GM18517 (cell line): ENCODE measurements around the gene SPINT2.
"Not testable (repeated sequence)": the region's sequence is repeated elsewhere in the genome, so short reads cannot be mapped to it uniquely, and the experiment has no call there.

Experiments
- ATAC-seq: cut with Tn5 transposase; IDR thresholded peaks from one replicate; pipeline ENCODE4 v1.9.1; 2021; ENCODE audit warnings: mild to moderate bottlenecking, moderate library complexity; ENCODE audit not compliant: unreplicated experiment

Gene SPINT2

GRCh38 chr19:38318660-38319059, 54.3 kb downstream of the SPINT2 start:
- no peak for ATAC-seq

DNA sequence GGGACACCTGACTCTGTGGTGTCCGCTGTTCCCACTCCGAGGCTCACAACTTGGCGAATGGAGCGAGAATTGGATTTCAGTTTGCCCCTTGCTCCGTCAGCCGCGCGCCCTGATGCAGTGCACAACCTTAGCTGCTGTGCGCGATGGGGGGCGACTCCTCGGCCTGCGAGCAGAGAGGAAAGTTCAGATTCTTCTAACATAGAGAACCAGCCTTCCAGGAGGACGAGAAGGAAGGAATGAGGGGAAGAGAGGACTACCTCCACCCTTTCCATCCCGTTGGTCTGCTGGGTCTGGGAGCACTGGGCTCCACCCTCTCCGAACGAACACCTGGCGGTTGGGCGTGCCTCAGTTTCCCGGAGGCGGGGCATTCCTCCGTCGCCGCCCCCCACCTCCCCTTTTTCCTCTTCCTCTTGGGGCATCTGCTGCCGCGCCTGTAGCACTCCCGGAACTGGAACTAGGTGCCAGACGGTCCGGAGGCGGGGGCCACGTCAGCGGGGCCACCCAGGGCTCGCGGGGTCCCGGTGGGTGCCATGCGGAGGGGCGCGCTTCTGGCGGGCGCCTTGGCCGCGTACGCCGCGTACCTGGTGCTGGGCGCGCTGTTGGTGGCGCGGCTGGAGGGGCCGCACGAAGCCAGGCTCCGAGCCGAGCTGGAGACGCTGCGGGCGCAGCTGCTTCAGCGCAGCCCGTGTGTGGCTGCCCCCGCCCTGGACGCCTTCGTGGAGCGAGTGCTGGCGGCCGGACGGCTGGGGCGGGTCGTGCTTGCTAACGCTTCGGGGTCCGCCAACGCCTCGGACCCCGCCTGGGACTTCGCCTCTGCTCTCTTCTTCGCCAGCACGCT, 55.3 kb downstream of the SPINT2 start, which contains the start of gene KCNK6:
KCNK6 (plus strand) TSS at position 425 of the 838 bp plus-strand sequence; CDS start at position 531, 106 bp downstream.
- ATAC-seq = no peak

DNA sequence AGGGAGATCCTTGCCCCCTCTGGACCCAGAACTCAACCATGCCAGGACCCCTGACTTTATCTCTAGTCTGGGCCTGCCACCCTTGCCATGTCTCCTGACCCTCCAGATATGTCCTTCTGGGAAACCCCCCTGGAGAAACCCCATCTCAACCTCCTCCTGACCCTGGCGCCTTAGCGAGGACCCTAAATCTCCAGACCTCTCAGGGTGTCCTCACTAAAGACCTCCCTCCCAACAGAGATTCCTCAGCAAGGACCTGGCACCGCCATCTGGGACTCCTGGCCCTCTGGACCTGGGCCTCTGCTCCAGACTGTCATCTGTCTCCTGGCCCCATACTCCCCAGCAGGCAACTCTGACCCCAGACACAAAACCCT, 56.6 kb downstream of the SPINT2 start:
- no peak for ATAC-seq

GRCh38 chr19:38321646-38322196, 57.3 kb downstream of the SPINT2 start:
- no peak for ATAC-seq

- no peak for ATAC-seq
Measured at GRCh38 chr19:38323291-38323690, 58.9 kb downstream of the SPINT2 start.

GRCh38 chr19:38324431-38324830, 60.1 kb downstream of the SPINT2 start:
- ATAC-seq = no peak

DNA sequence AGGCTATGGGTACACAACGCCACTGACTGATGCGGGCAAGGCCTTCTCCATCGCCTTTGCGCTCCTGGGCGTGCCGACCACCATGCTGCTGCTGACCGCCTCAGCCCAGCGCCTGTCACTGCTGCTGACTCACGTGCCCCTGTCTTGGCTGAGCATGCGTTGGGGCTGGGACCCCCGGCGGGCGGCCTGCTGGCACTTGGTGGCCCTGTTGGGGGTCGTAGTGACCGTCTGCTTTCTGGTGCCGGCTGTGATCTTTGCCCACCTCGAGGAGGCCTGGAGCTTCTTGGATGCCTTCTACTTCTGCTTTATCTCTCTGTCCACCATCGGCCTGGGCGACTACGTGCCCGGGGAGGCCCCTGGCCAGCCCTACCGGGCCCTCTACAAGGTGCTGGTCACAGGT, 62.2 kb downstream of the SPINT2 start:
- ATAC-seq = no peak

- no peak for ATAC-seq
Measured at GRCh38 chr19:38329651-38330050, 65.3 kb downstream of the SPINT2 start.

GRCh38 chr19:38331728-38332127, 67.4 kb downstream of the SPINT2 start:
- no peak for ATAC-seq

DNA sequence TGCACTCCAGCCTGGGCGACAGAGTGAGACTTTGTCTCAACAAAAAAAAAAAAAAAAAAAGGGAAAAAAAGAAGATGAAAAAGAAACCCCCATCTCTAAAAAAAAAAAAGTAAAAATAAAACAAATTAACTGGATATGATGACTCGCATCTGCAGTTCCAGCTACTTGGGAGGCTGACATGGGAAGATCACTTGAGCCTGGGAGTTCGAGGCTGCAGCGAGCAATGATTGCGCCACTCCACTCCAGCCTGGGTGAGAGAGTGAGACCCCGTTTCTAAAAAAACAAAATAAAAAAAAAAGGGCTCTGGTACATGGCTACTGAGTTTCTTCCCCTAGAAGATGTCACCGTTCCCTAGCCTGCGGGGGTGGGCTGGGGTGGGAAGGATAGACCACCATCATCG, 68.9 kb downstream of the SPINT2 start:
- ATAC-seq = no peak

DNA sequence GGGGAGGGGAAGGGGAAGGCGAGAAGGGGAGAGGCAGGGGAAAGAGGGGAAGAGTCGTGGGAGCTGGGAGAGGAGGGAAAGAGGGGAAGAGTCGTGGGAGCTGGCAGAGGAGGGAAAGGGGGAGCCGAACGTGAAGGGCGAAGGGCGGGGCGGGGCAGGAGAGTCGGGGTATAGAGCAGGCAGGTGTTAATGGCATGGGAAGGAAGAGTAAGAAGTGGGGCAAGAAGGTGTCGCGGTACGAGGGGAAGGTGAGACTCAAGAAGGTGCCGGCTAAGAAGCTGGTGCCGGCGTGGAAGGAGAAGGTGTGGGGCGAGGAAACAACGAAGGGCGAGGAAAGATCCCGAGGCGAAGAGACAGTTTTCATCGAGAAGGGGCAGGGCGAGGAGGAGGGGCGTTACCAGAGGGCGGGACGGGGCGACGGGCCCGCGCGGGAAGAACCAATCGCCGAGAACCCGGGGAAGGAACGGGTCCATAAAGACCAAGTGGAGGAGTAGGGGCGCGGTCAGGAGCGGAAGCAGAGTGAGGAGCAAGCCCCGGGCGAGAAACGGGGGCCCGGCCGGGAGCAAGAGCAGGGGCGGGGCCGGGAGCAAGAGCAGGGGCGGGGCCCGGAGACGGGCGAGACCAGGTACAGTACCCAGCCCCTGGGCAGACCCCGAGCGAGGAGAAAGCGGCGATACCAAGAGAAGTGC, 71.7 kb downstream of the SPINT2 start:
- ATAC-seq = peak; percentile 62

DNA sequence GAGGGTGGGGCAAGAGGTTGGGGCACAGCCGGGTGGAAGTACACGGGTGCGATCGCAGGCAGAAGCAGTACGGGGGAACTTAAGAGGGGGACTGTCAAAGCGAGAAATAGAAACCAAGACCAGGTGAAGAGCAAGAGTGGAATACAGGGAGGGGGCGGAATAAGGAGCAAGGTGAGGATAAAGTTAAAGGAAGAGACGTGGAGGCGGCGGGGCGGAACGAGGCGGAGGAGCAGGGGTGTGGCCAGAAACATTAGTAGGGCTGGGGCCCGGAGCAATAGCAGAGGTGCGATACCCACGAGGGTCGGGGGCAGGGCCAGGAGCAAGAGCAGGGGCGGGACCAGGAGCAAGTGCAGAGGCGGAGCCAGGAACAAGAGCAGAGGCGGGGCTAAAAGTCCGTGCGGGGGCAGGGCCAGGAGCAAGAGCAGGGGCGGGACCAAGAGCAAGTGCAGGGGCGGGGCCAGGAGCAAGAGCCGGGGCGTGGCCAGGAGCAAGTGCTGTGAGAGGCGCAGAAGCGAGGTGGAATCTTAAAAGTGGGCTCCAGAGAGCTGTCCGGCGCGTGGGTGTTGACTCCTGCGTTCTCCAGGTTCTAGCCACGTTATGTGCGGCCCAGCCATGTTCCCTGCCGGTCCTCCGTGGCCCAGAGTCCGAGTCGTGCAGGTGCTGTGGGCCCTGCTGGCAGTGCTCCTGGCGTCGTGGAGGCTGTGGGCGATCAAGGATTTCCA, 72.4 kb downstream of the SPINT2 start:
- ATAC-seq = peak; percentile 43

- no peak for ATAC-seq
Measured at GRCh38 chr19:38337360-38337653, 72.9 kb downstream of the SPINT2 start.

DNA sequence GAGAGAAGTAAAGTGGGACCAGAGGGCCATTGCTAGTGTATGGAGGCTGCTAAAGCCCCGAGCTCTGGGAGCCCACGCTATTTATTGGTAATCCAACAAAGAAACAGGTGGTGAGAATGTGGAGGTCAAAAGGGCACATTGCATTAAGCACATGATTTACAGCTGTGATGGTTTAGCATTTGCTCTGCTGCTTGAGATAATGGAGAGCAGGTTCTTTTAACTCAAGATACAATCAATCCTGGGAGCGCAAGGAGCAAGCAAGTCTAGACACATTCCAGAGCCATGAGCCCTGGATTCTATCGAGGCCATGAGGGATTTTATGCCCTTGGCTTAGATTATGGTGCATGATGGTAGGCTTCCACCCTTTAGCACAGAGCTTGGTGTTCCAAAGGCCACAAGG, 74.6 kb downstream of the SPINT2 start:
- not testable (repeated sequence) for ATAC-seq

DNA sequence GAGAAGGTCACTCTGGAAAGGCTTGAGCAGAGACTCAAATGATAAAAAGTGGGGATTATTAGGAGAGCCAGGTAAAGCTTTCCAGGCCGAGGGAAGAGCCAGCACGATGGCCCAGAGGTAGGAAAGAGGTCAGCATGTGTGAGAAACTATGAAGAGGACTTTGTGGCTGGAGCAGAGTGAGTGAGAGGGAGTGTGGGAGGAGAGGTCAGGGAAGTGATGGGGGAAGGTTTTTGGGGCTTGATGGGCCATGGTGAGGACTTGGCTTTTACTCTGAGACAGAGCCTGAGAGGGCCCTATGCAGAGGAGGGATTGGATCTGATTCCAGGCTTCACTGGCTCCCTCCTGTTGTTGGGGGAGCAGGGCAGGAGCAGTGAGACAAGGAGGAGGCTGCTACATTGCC, 76.6 kb downstream of the SPINT2 start:
- ATAC-seq = no peak
